Measurements from ENCODE around the gene HOXC5. TPM values are rescaled to one million over a fixed set of nuclear protein-coding genes. Genes with fewer than 3 reads are reported as not detected.

HOXC5 gene
- total RNA-seq, 1 donor = 1.8 TPM

- peaks cover 27% of the 10 kb centered on the region for H3K79me2 ChIP-seq (ENCODE audit: insufficient read depth, low read length)
- H3K27ac ChIP-seq (ENCODE audit: low read depth, low read length) = no peak overlapping the region
- H3K4me2 ChIP-seq (ENCODE audit: insufficient read depth, low read length) = no peak overlapping the region
- no peak overlapping the region for H3K4me3 ChIP-seq (ENCODE audit: insufficient read depth, low read length)
- TF ChIP-seq CTCF (IDR thresholded peaks at IDR 0.05; ENCODE audit: extremely low read depth, low read depth, low read length) = no peak
- peaks cover 36% of the 10 kb centered on the region for H3K4me1 ChIP-seq (ENCODE audit: insufficient read depth, low read length)
- H2AFZ ChIP-seq (ENCODE audit: low read length) = no peak overlapping the region
- no peaks in the 10 kb centered on the region for H3K27me3 ChIP-seq (ENCODE audit: insufficient read depth, low read length)
- no peaks in the 10 kb centered on the region for H3K9me3 ChIP-seq (ENCODE audit: low read depth, low read length)
- H3K36me3 ChIP-seq (ENCODE audit: insufficient read depth, low read length) = no peaks in the 10 kb centered on the region
- peaks cover 64% of the 10 kb centered on the region for H4K20me1 ChIP-seq (ENCODE audit: insufficient read depth, low read length)
- DNase-seq (ENCODE audit: insufficient read length, low spot score, missing footprints) = no peak
These were observed 2.9 kb downstream of the HOXC5 start for GRCh38 chr12:54035568-54036264.

- DNase-seq (ENCODE audit: insufficient read length, low spot score, missing footprints) = peak; percentile 98
- H3K27me3 ChIP-seq (ENCODE audit: insufficient read depth, low read length) = no peaks in the 10 kb centered on the region
- peaks cover 36% of the 10 kb centered on the region for H3K4me1 ChIP-seq (ENCODE audit: insufficient read depth, low read length)
- H3K36me3 ChIP-seq (ENCODE audit: insufficient read depth, low read length) = no peaks in the 10 kb centered on the region
- no peaks in the 10 kb centered on the region for H3K9me3 ChIP-seq (ENCODE audit: low read depth, low read length)
- TF ChIP-seq CTCF (IDR thresholded peaks at IDR 0.05; ENCODE audit: extremely low read depth, low read depth, low read length) = peak; percentile 36
- H2AFZ ChIP-seq (ENCODE audit: low read length) = no peak overlapping the region
- peaks cover 64% of the 10 kb centered on the region for H4K20me1 ChIP-seq (ENCODE audit: insufficient read depth, low read length)
- H3K79me2 ChIP-seq (ENCODE audit: insufficient read depth, low read length) = peaks cover 31% of the 10 kb centered on the region
- H3K4me3 ChIP-seq (ENCODE audit: insufficient read depth, low read length) = no peak overlapping the region
- H3K27ac ChIP-seq (ENCODE audit: low read depth, low read length) = no peak overlapping the region
- H3K4me2 ChIP-seq (ENCODE audit: insufficient read depth, low read length) = no peak overlapping the region
These were observed 3.9 kb downstream of the HOXC5 start for GRCh38 chr12:54036620-54037359.

GRCh38 chr12:54037360-54038283 is 4.8 kb downstream of the HOXC5 start:
- Histone ChIP-seq H3K27me3 (ENCODE audit: insufficient read depth, low read length) (no peaks in the 10 kb centered on the region), H3K79me2 (ENCODE audit: insufficient read depth, low read length) (peaks cover 32% of the 10 kb centered on the region)
- no peak for DNase-seq (ENCODE audit: insufficient read length, low spot score, missing footprints)

More at GRCh38 chr12:54037360-54038283, 4.8 kb downstream of the HOXC5 start:
- H4K20me1 ChIP-seq (ENCODE audit: insufficient read depth, low read length) = peaks cover 62% of the 10 kb centered on the region
- H3K4me2 ChIP-seq (ENCODE audit: insufficient read depth, low read length) = no peak overlapping the region
- H2AFZ ChIP-seq (ENCODE audit: low read length) = no peak overlapping the region
- H3K27ac ChIP-seq (ENCODE audit: low read depth, low read length) = no peak overlapping the region
- no peak for TF ChIP-seq CTCF (IDR thresholded peaks at IDR 0.05; ENCODE audit: extremely low read depth, low read depth, low read length)
- H3K9me3 ChIP-seq (ENCODE audit: low read depth, low read length) = no peaks in the 10 kb centered on the region
- H3K4me3 ChIP-seq (ENCODE audit: insufficient read depth, low read length) = no peak overlapping the region
- no peaks in the 10 kb centered on the region for H3K36me3 ChIP-seq (ENCODE audit: insufficient read depth, low read length)
- peaks cover 36% of the 10 kb centered on the region for H3K4me1 ChIP-seq (ENCODE audit: insufficient read depth, low read length)

Data from osteoblast (primary cell).